Measurements from ENCODE around the gene THSD4. TPM values are rescaled to one million over a fixed set of nuclear protein-coding genes. Genes with fewer than 3 reads are reported as not detected.

THSD4 gene
- total and polyA plus RNA-seq, 2 of the 8 experiments (the other 6 are each of a cell fraction or from before 2014, with no cell fraction given) = 2.5 to 6.2 TPM

GRCh38 chr15:71716990-71717389 is 601.7 kb downstream of the THSD4 start:
- CTCF ChIA-PET (ENCODE audit: partially characterized antibody) = interaction anchor here (1.0 to 1.3 kb wide), 3 partner anchors 9 to 144 kb away, joined by 3 to 4 read pairs (median 3); no protein-coding TSS in a partner anchor
- Histone ChIP-seq H3K9ac (replicated peaks in 1 of 4; ENCODE audit: extremely low read depth in 1 of 4, low read depth in 3 of 4, low read length in 3 of 4) (no peak overlapping the region), H3K23ac (ENCODE audit: insufficient read length) (no peak overlapping the region)

More at GRCh38 chr15:71716990-71717389, 601.7 kb downstream of the THSD4 start:
- DNase-seq (ENCODE audit: low read depth in 1 of 2, low spot score in 2 of 2) = no peak
- Histone ChIP-seq H3K4me1 (replicated peaks in 1 of 4; ENCODE audit: control insufficient read depth in 3 of 4, insufficient read depth in 4 of 4, low read length in 3 of 4) (no peaks in the 10 kb centered on the region; a peak in 1 of 7 replicates), H3K9me3 (ENCODE audit: insufficient read depth in 2 of 2, low read depth in 1 of 2, low read length in 1 of 2) (no peaks in the 10 kb centered on the region), H4K20me1 (replicated peaks in 1 of 2; ENCODE audit: control insufficient read depth in 1 of 2, insufficient read depth in 2 of 2, low read length in 2 of 2) (no peaks in the 10 kb centered on the region), H3K4me3 (ENCODE audit: extremely low read depth in 1 of 4, insufficient read depth in 2 of 4, low read depth in 3 of 4, low read length in 4 of 4) (no peak overlapping the region), H3K18ac (ENCODE audit: extremely low read depth, low read length) (no peak overlapping the region), H2BK20ac (ENCODE audit: low read length) (no peak overlapping the region), H3K4ac (replicated peaks; ENCODE audit: insufficient read length, low read depth, low read length) (no peak overlapping the region), H3K79me2 (ENCODE audit: control insufficient read depth in 1 of 2, insufficient read depth in 2 of 2, low read length in 2 of 2) (no peaks in the 10 kb centered on the region), H3K27me3 (replicated peaks in 1 of 4; ENCODE audit: control insufficient read depth in 3 of 4, extremely low read depth in 1 of 4, insufficient read depth in 3 of 4, low read length in 3 of 4) (no peaks in the 10 kb centered on the region), H3K23me2 (ENCODE audit: low read depth, low read length) (no peaks in the 10 kb centered on the region), H2BK5ac (ENCODE audit: low read depth, low read length) (no peak overlapping the region), H4K8ac (ENCODE audit: extremely low read depth, insufficient read depth, low read length) (no peak overlapping the region), H2AFZ (ENCODE audit: low read length) (no peak overlapping the region), H3K79me1 (ENCODE audit: low read depth, low read length) (no peaks in the 10 kb centered on the region), H4K91ac (replicated peaks; ENCODE audit: insufficient read length, low read length) (no peak overlapping the region), H3K14ac (ENCODE audit: insufficient read length) (no peak overlapping the region), H3K56ac (replicated peaks; ENCODE audit: insufficient read length, low read depth, low read length) (no peak overlapping the region), H3K36me3 (ENCODE audit: control insufficient read depth in 2 of 4, insufficient read depth in 4 of 4, low read length in 3 of 4) (no peaks in the 10 kb centered on the region), H4K5ac (ENCODE audit: insufficient read length, low read depth, low read length) (no peak overlapping the region), H3K27ac (ENCODE audit: low read depth, low read length) (no peak overlapping the region), H2BK12ac (ENCODE audit: low read depth, low read length) (no peak overlapping the region), H2AK5ac (ENCODE audit: low read depth, low read length) (no peak overlapping the region), H2BK15ac (ENCODE audit: low read length) (no peak overlapping the region), H3K4me2 (ENCODE audit: insufficient read depth in 1 of 2, low read depth in 2 of 2, low read length in 2 of 2) (no peak overlapping the region), H2BK120ac (replicated peaks; ENCODE audit: low read depth, low read length) (no peak overlapping the region)
- no peak for FAIRE-seq
- POLR2A ChIA-PET (ENCODE audit: partially characterized antibody) = no interaction called here
- TF ChIP-seq NRF1 (IDR thresholded peaks at IDR 0.05; ENCODE audit: low read depth, low read length) (no peak), SUZ12 (IDR thresholded peaks at IDR 0.05; ENCODE audit: low read length) (no peak), CEBPB (IDR thresholded peaks at IDR 0.05; ENCODE audit: low read depth, low read length) (no peak), BCL11A (IDR thresholded peaks at IDR 0.05; ENCODE audit: low read depth in 2 of 2, low read length in 2 of 2) (no peak), CHD2 (IDR thresholded peaks at IDR 0.05; ENCODE audit: low read length) (no peak), TCF12 (IDR thresholded peaks at IDR 0.05; ENCODE audit: low read depth, low read length) (no peak), HDAC2 (IDR thresholded peaks at IDR 0.05; ENCODE audit: borderline replicate concordance in 1 of 2, low read depth in 2 of 2, low read length in 2 of 2) (no peak), EGR1 (IDR thresholded peaks at IDR 0.05; ENCODE audit: borderline replicate concordance, low read depth, low read length) (no peak), CBX8 (IDR thresholded peaks at IDR 0.05; ENCODE audit: borderline replicate concordance, low read depth, low read length) (no peak), JUND (IDR thresholded peaks at IDR 0.05; ENCODE audit: low read length) (no peak), CREB1 (IDR thresholded peaks at IDR 0.05) (no peak)

Measured in H1 (cell line).